K562 (cell line): ENCODE measurements around the gene CELSR2. TPM values are rescaled to one million over a fixed set of nuclear protein-coding genes. Genes with fewer than 3 reads are reported as not detected.

ENCODE experiments used
- CBFA2T3 ChIP-seq: fragments of 450-650 bp; IDR thresholded peaks from 2 replicates; pipeline ENCODE4 v1.6.1; 2017
- CBX8 ChIP-seq: fragments of 200-600 bp; sonication (generic); IDR thresholded peaks from 2 replicates; pipeline ENCODE4 v1.6.1; 2012; ENCODE audit warnings: borderline replicate concordance, mixed run types, low read depth, mild to moderate bottlenecking, moderate library complexity, mixed read lengths, low read length, control low read depth, inconsistent platforms; ENCODE audit not compliant: poor library complexity, severe bottlenecking; ENCODE audit errors: extremely low read depth
- MTA3 ChIP-seq: fragments of 450-650 bp; formaldehyde crosslinking; IDR thresholded peaks from 2 replicates; pipeline ENCODE4 v1.6.1; 2017; ENCODE audit warnings: mild to moderate bottlenecking, borderline replicate concordance
- NUFIP1 ChIP-seq: fragments of 450-650 bp; IDR thresholded peaks from 2 replicates; pipeline ENCODE4 v1.6.1; 2018; ENCODE audit not compliant: partially characterized antibody
- POLR2AphosphoS2 ChIP-seq: IDR thresholded peaks from 2 replicates; pipeline ENCODE4 v1.6.1; 2012; ENCODE audit warnings: low read length, improper control_type of control experiment
- PPARD ChIP-seq: fragments of 250-450 bp; sonication (Bioruptor Pico); IDR thresholded peaks from 2 replicates; pipeline ENCODE4 v1.8.0; 2022; ENCODE audit warnings: inconsistent platforms, mild to moderate bottlenecking, moderate library complexity
- PYGO2 ChIP-seq: fragments of 450-650 bp; IDR thresholded peaks from 2 replicates; pipeline ENCODE4 v1.6.1; 2016; ENCODE audit warnings: mild to moderate bottlenecking, missing genetic modification characterization, moderate library complexity, missing compliant biosample characterization
- ZBTB8A ChIP-seq: fragments of 450-650 bp; IDR thresholded peaks from 2 replicates; pipeline ENCODE4 v1.6.1; 2018; ENCODE audit warnings: mild to moderate bottlenecking, moderate library complexity; ENCODE audit not compliant: partially characterized antibody
- ZFP30 ChIP-seq: fragments of 250-450 bp; sonication (Bioruptor Pico); IDR thresholded peaks from 2 replicates; pipeline ENCODE4 v1.8.0; 2022; ENCODE audit warnings: moderate library complexity, mild to moderate bottlenecking, inconsistent platforms, borderline replicate concordance
- ZNF318 ChIP-seq, 2 experiments: fragments of 450-650 bp; IDR thresholded peaks; 2 replicates each; pipeline ENCODE4 v1.6.1; 2016; ENCODE audit warnings: mild to moderate bottlenecking in 2 of 2, borderline replicate concordance in 1 of 2, low read depth in 1 of 2, moderate library complexity in 1 of 2
- ZNF444 ChIP-seq: fragments of 250-450 bp; sonication (Bioruptor Pico); IDR thresholded peaks from 2 replicates; pipeline ENCODE4 v1.4.0; 2020; ENCODE audit warnings: mild to moderate bottlenecking, moderate library complexity
- ZNF518B ChIP-seq: fragments of 250-450 bp; sonication (Bioruptor Pico); IDR thresholded peaks from 2 replicates; pipeline ENCODE4 v1.5.0; 2021; ENCODE audit warnings: mild to moderate bottlenecking, moderate library complexity
- polyA plus RNA-seq, 8 experiments: library from polyadenylated mRNA; depleted of rRNA in 4 of 8; stranded (reverse) in 5 of 8; unstranded in 3 of 8; fragments of >200 nt; fragmentation: Nextera tagmentation in 2 of 8; fragmentation: Illumina TruSeq in 1 of 8; extraction: Ambion mirVana in 2 of 8; extraction: Trizol in 1 of 8; gene quantifications; 2 replicates each; pipeline versions ENCODE4 v1.2.1 to v1.2.3, GENCODE V29; 2011 to 2014; ENCODE audit warnings: inconsistent platforms in 1 of 8, missing spikeins in 1 of 8
- total RNA-seq, 7 experiments: library from RNA; depleted of rRNA in 6 of 7; stranded (reverse); fragments of >200 nt in 6 of 7; fragmentation: Illumina TruSeq in 2 of 7; extraction: Trizol in 2 of 7; gene quantifications; 2 replicates each; pipeline versions ENCODE4 v1.2.1 to v1.2.3, GENCODE V29; 2011 to 2021; ENCODE audit warnings: low replicate concordance in 1 of 7
- TF ChIP-seq, protein P1 (sequence below): fragments of 250-450 bp; sonication (Bioruptor Pico); IDR thresholded peaks from 2 replicates; pipeline ENCODE4 v1.8.0; 2021; ENCODE audit warnings: moderate library complexity, mild to moderate bottlenecking, inconsistent platforms
- TF ChIP-seq, protein P2 (sequence below): sonication (generic); formaldehyde crosslinking; IDR thresholded peaks from 2 replicates; pipeline ENCODE4 v1.5.0; 2020; ENCODE audit warnings: missing genetic modification reagents

The CELSR2 gene
- total and polyA plus RNA-seq, 9 of the 15 experiments (the other 6 are each of a cell fraction or from before 2014, with no cell fraction given) = 0.31 to 21.9 (median 4.2) TPM

- TF ChIP-seq, protein P1, sequence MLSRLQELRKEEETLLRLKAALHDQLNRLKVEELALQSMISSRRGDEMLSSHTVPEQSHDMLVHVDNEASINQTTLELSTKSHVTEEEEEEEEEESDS = no peak
- TF ChIP-seq CBX8 (no peak), ZNF318 (IDR thresholded peaks at IDR 0.05; ENCODE audit: borderline replicate concordance in 1 of 2, low read depth in 1 of 2) (no peak), ZBTB8A (no peak), MTA3 (peak; percentile 81; the same call in 1 of the 2 replicates), ZNF444 (CRISPR knock-in tag) (no peak), NUFIP1 (no peak), PYGO2 (tag) (no peak), PPARD (CRISPR knock-in tag) (no peak), ZNF518B (CRISPR knock-in tag) (no peak), POLR2AphosphoS2 (peak; percentile 82; the same call in 1 of the 2 replicates), ZFP30 (CRISPR knock-in tag) (no peak), CBFA2T3 (peak; percentile 49; the same call in 1 of the 2 replicates)
- TF ChIP-seq, protein P2, sequence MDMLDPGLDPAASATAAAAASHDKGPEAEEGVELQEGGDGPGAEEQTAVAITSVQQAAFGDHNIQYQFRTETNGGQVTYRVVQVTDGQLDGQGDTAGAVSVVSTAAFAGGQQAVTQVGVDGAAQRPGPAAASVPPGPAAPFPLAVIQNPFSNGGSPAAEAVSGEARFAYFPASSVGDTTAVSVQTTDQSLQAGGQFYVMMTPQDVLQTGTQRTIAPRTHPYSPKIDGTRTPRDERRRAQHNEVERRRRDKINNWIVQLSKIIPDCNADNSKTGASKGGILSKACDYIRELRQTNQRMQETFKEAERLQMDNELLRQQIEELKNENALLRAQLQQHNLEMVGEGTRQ (CRISPR knock-in tag) = no peak
These were observed 33.8 kb downstream of the CELSR2 start, which contains the start of gene PSRC1 (continued) for GRCh38 chr1:109282952-109283747.
